Tibial artery (tissue), 4 donors: Measurements from ENCODE around the gene EDAR.
A peak's percentile ranks its signal among the peaks of the same experiment; 100 is the strongest.

Source experiments
- DNase-seq, 2 donors: peaks; one replicate each; pipeline ENCODE4 v3.0.0-alpha.2; 2019
- H3K27ac ChIP-seq, 2 donors: fragments of 200-600 bp; sonication (generic) in 1 of 2; 1 replicate in 1 of 2; 2 replicates in 1 of 2; pipeline ENCODE4 v1.5.1; 2018 to 2019; ENCODE audit warnings: mild to moderate bottlenecking in 1 of 2
- H3K27me3 ChIP-seq, 2 donors: fragments of 200-600 bp; sonication (generic) in 1 of 2; one replicate each; pipeline versions ENCODE4 v1.5.1 to v1.6.0; 2016 to 2019
- H3K36me3 ChIP-seq, 3 donors: fragments of 200-600 bp; sonication (generic) in 2 of 3; one replicate each; pipeline ENCODE4 v1.5.1; 2016 to 2019; ENCODE audit warnings: mild to moderate bottlenecking in 2 of 3
- H3K4me1 ChIP-seq, 4 donors: fragments of 200-600 bp; sonication (generic) in 2 of 4; 1 replicate in 3 of 4; 2 replicates in 1 of 4; pipeline ENCODE4 v1.5.1; 2016 to 2019
- H3K4me3 ChIP-seq, 2 donors: fragments of 200-600 bp; sonication (generic) in 1 of 2; 1 replicate in 1 of 2; 2 replicates in 1 of 2; pipeline ENCODE4 v1.5.1; 2018 to 2019; ENCODE audit warnings: mild to moderate bottlenecking in 2 of 2
- H3K9me3 ChIP-seq, 3 donors: fragments of 200-600 bp; sonication (generic) in 1 of 3; one replicate each; pipeline ENCODE4 v1.5.1; 2016 to 2019
- CTCF ChIP-seq, 2 experiments: fragments of 200-600 bp in 1 of 2; fragments of 450-650 bp in 1 of 2; IDR thresholded peaks; one replicate each; pipeline ENCODE4 v1.5.1; 2017 to 2019; ENCODE audit warnings: antibody characterized with exemption in 2 of 2, mild to moderate bottlenecking in 1 of 2, moderate library complexity in 1 of 2
- intact Hi-C: fragments of 100-400 bp; cut with DNase I; formaldehyde crosslinking; loops from one replicate; pipeline ENCODE4 v1.15.0; 2023; ENCODE audit warnings: low total_unique reads

Gene EDAR

GRCh38 chr2:108974674-108975073, 14.3 kb downstream of the EDAR start:
- H3K4me1 ChIP-seq: no peaks in the 10 kb centered on the region
- H3K27me3 ChIP-seq: peaks cover 0 to 12% of the 10 kb centered on the region in 2 donors
- H3K4me3 ChIP-seq: no peak overlapping the region
- peak in 1 of 2 donors; percentile 32 for DNase-seq
- H3K36me3 ChIP-seq: no peaks in the 10 kb centered on the region
- no peak for TF ChIP-seq CTCF (IDR thresholded peaks at IDR 0.05)
- H3K9me3 ChIP-seq: no peaks in the 10 kb centered on the region
- intact Hi-C loops: no loop called here
- H3K27ac ChIP-seq: no peak overlapping the region

GRCh38 chr2:108972663-108973062, 16.4 kb downstream of the EDAR start:
- Histone ChIP-seq H3K36me3 (no peaks in the 10 kb centered on the region), H3K9me3 (no peaks in the 10 kb centered on the region), H3K27ac (no peak overlapping the region), H3K4me3 (no peak overlapping the region), H3K4me1 (no peaks in the 10 kb centered on the region), H3K27me3 (peaks cover 0 to 9% of the 10 kb centered on the region in 2 donors)
- intact Hi-C loops: no loop called here
- TF ChIP-seq CTCF (IDR thresholded peaks at IDR 0.05): no peak
- peak in 1 of 2 donors; percentile 45 for DNase-seq

DNA sequence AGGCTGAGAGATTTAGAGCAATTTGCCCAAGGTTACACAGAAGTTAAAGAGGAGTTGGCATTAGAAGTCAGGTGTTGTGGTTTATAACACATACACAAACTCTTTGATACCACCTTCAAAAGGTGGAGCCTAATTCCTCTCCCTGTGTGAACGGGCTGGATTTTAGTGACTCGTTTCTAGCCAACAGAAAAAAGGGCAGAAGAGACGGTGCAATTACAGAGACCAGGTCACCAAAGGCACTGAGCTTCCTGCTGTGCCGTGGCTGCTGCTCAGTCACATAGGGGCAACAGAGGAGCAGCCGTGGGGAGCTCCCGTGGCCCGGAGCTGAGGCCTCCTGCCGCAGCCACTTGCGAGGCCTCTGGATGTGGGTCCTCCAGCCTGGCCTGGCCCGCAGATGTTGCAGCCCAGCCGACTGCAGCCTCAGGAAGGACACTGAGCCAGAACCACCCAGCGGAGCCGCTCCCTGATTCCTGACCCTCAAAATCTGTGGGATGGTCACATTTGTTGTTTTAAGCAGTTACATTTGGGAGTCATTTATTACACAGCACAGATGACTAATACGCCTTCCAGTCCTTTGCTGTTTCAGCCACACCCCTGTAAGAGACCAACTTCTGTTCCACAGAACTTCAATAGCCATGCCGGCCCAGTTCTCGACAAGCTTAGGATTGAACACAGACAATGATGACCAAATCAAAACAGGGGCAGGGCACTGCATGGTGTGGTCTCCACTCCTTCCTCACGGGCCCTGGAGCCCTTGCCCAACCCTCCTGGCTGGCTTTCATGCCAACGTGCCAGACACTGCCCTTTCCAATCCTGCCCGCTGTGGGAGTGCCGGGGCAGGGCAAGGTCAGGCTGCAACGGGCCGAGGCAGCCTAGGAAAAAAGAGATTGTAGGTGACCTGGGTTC, 17.1 kb downstream of the EDAR start:
- Histone ChIP-seq H3K36me3 (no peaks in the 10 kb centered on the region), H3K9me3 (no peaks in the 10 kb centered on the region), H3K27me3 (peaks cover 0 to 9% of the 10 kb centered on the region in 2 donors), H3K4me3 (no peak overlapping the region), H3K4me1 (no peaks in the 10 kb centered on the region), H3K27ac (no peak overlapping the region)
- intact Hi-C loops: no loop called here
- peak in 1 of 2 donors; percentile 63 for DNase-seq
- no peak for TF ChIP-seq CTCF (IDR thresholded peaks at IDR 0.05)

- intact Hi-C loops: no loop called here
- no peak overlapping the region for H3K27ac ChIP-seq
These were observed 18.7 kb downstream of the EDAR start for GRCh38 chr2:108970369-108970768.

GRCh38 chr2:108969856-108970255, 19.2 kb downstream of the EDAR start:
- DNase-seq: peak in 1 of 2 donors; percentile 6
- Histone ChIP-seq H3K4me3 (no peak overlapping the region), H3K27me3 (peaks cover 0 to 6% of the 10 kb centered on the region in 2 donors), H3K27ac (no peak overlapping the region), H3K36me3 (no peaks in the 10 kb centered on the region), H3K4me1 (no peaks in the 10 kb centered on the region), H3K9me3 (no peaks in the 10 kb centered on the region)
- intact Hi-C loops: no loop called here
- no peak for TF ChIP-seq CTCF (IDR thresholded peaks at IDR 0.05)

More at GRCh38 chr2:108970369-108970768, 18.7 kb downstream of the EDAR start:
- Histone ChIP-seq H3K4me3 (no peak overlapping the region), H3K4me1 (no peaks in the 10 kb centered on the region), H3K27me3 (peaks cover 0 to 9% of the 10 kb centered on the region in 2 donors), H3K36me3 (no peaks in the 10 kb centered on the region), H3K9me3 (no peaks in the 10 kb centered on the region)
- DNase-seq: peak in 1 of 2 donors; percentile 19
- TF ChIP-seq CTCF (IDR thresholded peaks at IDR 0.05): no peak
